HCT116 (cell line): Measurements from ENCODE around the gene NRGN. TPM values are rescaled to one million over a fixed set of nuclear protein-coding genes. Genes with fewer than 3 reads are reported as not detected.

Experiments used
- CTCF ChIP-seq, 3 experiments: fragments of 200-600 bp in 1 of 3; sonication (generic) in 1 of 3; IDR thresholded peaks in 2 of 3; conservative IDR thresholded peaks in 1 of 3; 2 replicates each; pipeline ENCODE4 v1.5.1; 2012 to 2017; ENCODE audit warnings: low read depth in 2 of 3, low read length in 2 of 3, antibody characterized with exemption in 1 of 3, borderline replicate concordance in 1 of 3, control low read depth in 1 of 3, mild to moderate bottlenecking in 1 of 3, mixed read lengths in 1 of 3, mixed run types in 1 of 3, moderate library complexity in 1 of 3; ENCODE audit not compliant: insufficient read depth in 1 of 3
- EGR1 ChIP-seq: IDR thresholded peaks from 2 replicates; pipeline ENCODE4 v1.6.1; 2012; ENCODE audit warnings: low read depth
- ELF1 ChIP-seq: IDR thresholded peaks from 2 replicates; pipeline ENCODE4 v1.6.1; 2012; ENCODE audit warnings: low read depth, borderline replicate concordance
- EZH2 ChIP-seq: fragments of 200-600 bp; sonication (generic); IDR thresholded peaks from 2 replicates; pipeline ENCODE4 v1.6.1; 2017; ENCODE audit warnings: antibody characterized with exemption, mixed run types
- FOSL1 ChIP-seq: IDR thresholded peaks from 2 replicates; pipeline ENCODE4 v1.6.1; 2012; ENCODE audit warnings: low read depth
- JUND ChIP-seq: IDR thresholded peaks from 2 replicates; pipeline ENCODE4 v1.6.1; 2012
- POLR2A ChIP-seq: IDR thresholded peaks from 2 replicates; pipeline ENCODE4 v1.7.0; 2011; ENCODE audit warnings: borderline replicate concordance; ENCODE audit not compliant: insufficient read depth, insufficient read length; ENCODE audit errors: extremely low read depth
- POLR2AphosphoS5 ChIP-seq: IDR thresholded peaks from 2 replicates; pipeline ENCODE4 v1.6.1; 2011; ENCODE audit warnings: mild to moderate bottlenecking, low read depth, low read length, moderate library complexity
- RAD21 ChIP-seq: IDR thresholded peaks from 2 replicates; pipeline ENCODE4 v1.6.1; 2012; ENCODE audit warnings: low read depth, mild to moderate bottlenecking
- SIN3A ChIP-seq: IDR thresholded peaks from 2 replicates; pipeline ENCODE4 v1.6.1; 2012; ENCODE audit warnings: low read depth
- SP1 ChIP-seq: IDR thresholded peaks from 2 replicates; pipeline ENCODE4 v1.6.1; 2012; ENCODE audit warnings: low read depth
- ZBTB33 ChIP-seq: IDR thresholded peaks from 2 replicates; pipeline ENCODE4 v1.6.1; 2011; ENCODE audit warnings: mild to moderate bottlenecking, low read length, moderate library complexity; ENCODE audit not compliant: insufficient replicate concordance; ENCODE audit errors: extremely low read depth
- ZNF274 ChIP-seq: fragments of 200-500 bp; sonication (Bioruptor generic); IDR thresholded peaks from 2 replicates; pipeline ENCODE4 v1.6.1; 2014; ENCODE audit warnings: mild to moderate bottlenecking, low read depth, low read length, inconsistent platforms
- total RNA-seq: library from RNA; stranded (reverse); gene quantifications from one replicate; pipeline ENCODE4 v1.2.1, GENCODE V29; 2021; ENCODE audit not compliant: unreplicated experiment

Gene NRGN
- total RNA-seq, 1 experiment from 2014 or later: 33.3 TPM

- TF ChIP-seq ZBTB33 (no peak), ZNF274 (no peak), POLR2A (no peak), CTCF (IDR thresholded peaks at IDR 0.05 in 2 of 3, conservative IDR thresholded peaks at IDR 0.05 in 1 of 3; ENCODE audit: borderline replicate concordance in 1 of 3, insufficient read depth in 1 of 3, low read depth in 2 of 3, low read length in 2 of 3) (no peak), JUND (no peak), FOSL1 (no peak), RAD21 (no peak), POLR2AphosphoS5 (no peak), EGR1 (no peak), EZH2 (no peak), ELF1 (no peak), SP1 (no peak), SIN3A (no peak)
Observed at GRCh38 chr11:124796312-124796711, 56.6 kb downstream of the NRGN start (continued).

Other genes starting within 250 kb of the NRGN start
- gene OR8B12, start 196.3 kb upstream of the NRGN start, total RNA-seq: not detected
- gene OR8A1, start 169.9 kb upstream of the NRGN start, total RNA-seq: not detected
- gene PANX3, start 128.5 kb upstream of the NRGN start, total RNA-seq: not detected
- 29.6 TPM for gene TBRG1, start 117.1 kb upstream of the NRGN start, total RNA-seq
- gene SIAE, start 66.2 kb upstream of the NRGN start, total RNA-seq: 39.2 TPM
- 12.9 TPM for gene SPA17, start 66.0 kb upstream of the NRGN start, total RNA-seq
- gene VSIG2, start 12.3 kb downstream of the NRGN start, total RNA-seq: not detected
- 6.1 TPM for gene ESAM, start 22.3 kb downstream of the NRGN start, total RNA-seq
- gene MSANTD2, start 60.5 kb downstream of the NRGN start, total RNA-seq: 8.6 TPM
- 30.7 TPM for gene ROBO3, start 125.5 kb downstream of the NRGN start, total RNA-seq
- gene ROBO4, start 157.9 kb downstream of the NRGN start, total RNA-seq: not detected
- not detected for gene HEPN1, start 179.3 kb downstream of the NRGN start, total RNA-seq
- not detected for gene HEPACAM, start 196.1 kb downstream of the NRGN start, total RNA-seq
- 2.4 TPM for gene CCDC15, start 214.3 kb downstream of the NRGN start, total RNA-seq